ENCODE measurements around the gene NDUFA8.

The NDUFA8 gene

GRCh38 chr9:122159026-122159924, at the start of gene NDUFA8, which contains the start of gene MORN5:
NDUFA8 (minus strand) TSS chr9:122159779; CDS start chr9:122159677, 102 bp downstream.
MORN5 (plus strand) TSS chr9:122159908; CDS start chr9:122159973, 65 bp downstream.
- ChIA-PET CTCF (interaction anchor here (0.9 to 3.0 kb wide), 13 partner anchors 8 to 186 kb away, joined by 3 to 16 read pairs (median 3); no protein-coding TSS in a partner anchor), POLR2A (no interaction called here)
- peak; percentile 99 for DNase-seq (ENCODE audit: extremely low spot score)
- no peak for TF ChIP-seq CTCF (IDR thresholded peaks at IDR 0.05; ENCODE audit: control extremely low read depth, extremely low read depth, low read depth, missing control alignments)

- ChIA-PET POLR2A (no interaction called here), CTCF (interaction anchor here (1.7 kb wide), 1 partner anchor 16 kb away, joined by 4 read pairs; no protein-coding TSS in a partner anchor)
- TF ChIP-seq CTCF (IDR thresholded peaks at IDR 0.05; ENCODE audit: control extremely low read depth, extremely low read depth, low read depth, missing control alignments), result no peak
- no peak for DNase-seq (ENCODE audit: extremely low spot score)
Observed at GRCh38 chr9:122207096-122207495, 47.5 kb upstream of the NDUFA8 start.

GRCh38 chr9:122206118-122207046, 46.8 kb upstream of the NDUFA8 start:
- no peak for DNase-seq (ENCODE audit: extremely low spot score)
- TF ChIP-seq CTCF (IDR thresholded peaks at IDR 0.05; ENCODE audit: control extremely low read depth, extremely low read depth, low read depth, missing control alignments), result no peak
- ChIA-PET POLR2A (no interaction called here), CTCF (interaction anchor here (0.9 to 1.7 kb wide), 2 partner anchors 17 to 84 kb away, joined by 3 to 4 read pairs; no protein-coding TSS in a partner anchor)

- POLR2A ChIA-PET, result no interaction called here
- no peak for DNase-seq (ENCODE audit: extremely low spot score)
- CTCF ChIA-PET, result no interaction called here
- TF ChIP-seq CTCF (IDR thresholded peaks at IDR 0.05; ENCODE audit: control extremely low read depth, extremely low read depth, low read depth, missing control alignments), result no peak
Observed at GRCh38 chr9:122205176-122205575, 45.6 kb upstream of the NDUFA8 start.

GRCh38 chr9:122204491-122204890, 44.9 kb upstream of the NDUFA8 start:
- DNase-seq (ENCODE audit: extremely low spot score), result no peak
- TF ChIP-seq CTCF (IDR thresholded peaks at IDR 0.05; ENCODE audit: control extremely low read depth, extremely low read depth, low read depth, missing control alignments), result no peak
- POLR2A ChIA-PET, result no interaction called here

GRCh38 chr9:122204055-122204454, 44.5 kb upstream of the NDUFA8 start:
- ChIA-PET POLR2A (no interaction called here), CTCF (interaction anchor here (1.6 kb wide), 1 partner anchor 12 kb away, joined by 4 read pairs; no protein-coding TSS in a partner anchor)
- no peak for DNase-seq (ENCODE audit: extremely low spot score)
- TF ChIP-seq CTCF (IDR thresholded peaks at IDR 0.05; ENCODE audit: control extremely low read depth, extremely low read depth, low read depth, missing control alignments), result no peak

More at GRCh38 chr9:122204491-122204890, 44.9 kb upstream of the NDUFA8 start:
- CTCF ChIA-PET, result interaction anchor here (1.6 kb wide), 1 partner anchor 12 kb away, joined by 4 read pairs; no protein-coding TSS in a partner anchor

Data from GM10248 (cell line).